ENCODE measurements around the gene SLC44A5.

DNA sequence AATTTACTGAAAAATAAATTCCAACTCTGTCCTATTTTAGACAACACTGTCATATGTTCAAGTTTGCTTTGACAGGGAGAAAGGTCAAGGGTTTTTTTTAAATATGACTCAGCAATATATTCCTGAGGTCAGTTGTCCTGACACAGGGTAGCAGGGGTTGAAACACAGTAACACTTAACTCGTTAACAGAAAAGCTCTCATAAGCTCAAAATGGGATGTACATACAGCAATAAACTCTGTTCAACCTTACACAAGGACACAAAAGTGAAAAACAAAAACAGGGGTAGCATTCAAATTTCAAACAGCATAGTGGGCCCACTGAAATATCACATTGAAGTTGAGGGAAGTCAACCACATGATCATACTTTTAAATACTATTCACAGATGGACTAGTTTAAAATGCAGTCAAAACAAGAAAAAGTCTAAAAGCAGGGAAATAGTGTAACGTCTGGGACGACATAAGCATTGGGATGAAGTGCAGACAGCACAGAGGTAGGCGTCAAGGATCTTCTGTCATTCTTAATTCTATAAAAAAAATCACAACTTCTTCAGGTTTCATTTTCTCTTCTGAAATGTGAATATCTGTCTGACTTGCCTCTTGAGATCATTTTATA is 89.9 kb downstream of the SLC44A5 start:
- no peak for TF ChIP-seq CTCF (IDR thresholded peaks at IDR 0.05; ENCODE audit: borderline replicate concordance, extremely low read depth, low read length, poor library complexity, severe bottlenecking)
- TF ChIP-seq EZH2 (IDR thresholded peaks at IDR 0.05; ENCODE audit: borderline replicate concordance, low read depth, low read length, severe bottlenecking): no peak
